Measurements from ENCODE around the gene KREMEN1.

KREMEN1 gene

GRCh38 chr22:29049655-29050263 lies 23.1 kb upstream of the KREMEN1 start:
- no peak for DNase-seq

GRCh38 chr22:29050457-29050856 lies 22.4 kb upstream of the KREMEN1 start:
- DNase-seq = no peak

GRCh38 chr22:29053048-29053702 lies 19.7 kb upstream of the KREMEN1 start:
- DNase-seq = no peak

- no peak for DNase-seq
Observed at GRCh38 chr22:29054251-29054767, 18.5 kb upstream of the KREMEN1 start.

DNA sequence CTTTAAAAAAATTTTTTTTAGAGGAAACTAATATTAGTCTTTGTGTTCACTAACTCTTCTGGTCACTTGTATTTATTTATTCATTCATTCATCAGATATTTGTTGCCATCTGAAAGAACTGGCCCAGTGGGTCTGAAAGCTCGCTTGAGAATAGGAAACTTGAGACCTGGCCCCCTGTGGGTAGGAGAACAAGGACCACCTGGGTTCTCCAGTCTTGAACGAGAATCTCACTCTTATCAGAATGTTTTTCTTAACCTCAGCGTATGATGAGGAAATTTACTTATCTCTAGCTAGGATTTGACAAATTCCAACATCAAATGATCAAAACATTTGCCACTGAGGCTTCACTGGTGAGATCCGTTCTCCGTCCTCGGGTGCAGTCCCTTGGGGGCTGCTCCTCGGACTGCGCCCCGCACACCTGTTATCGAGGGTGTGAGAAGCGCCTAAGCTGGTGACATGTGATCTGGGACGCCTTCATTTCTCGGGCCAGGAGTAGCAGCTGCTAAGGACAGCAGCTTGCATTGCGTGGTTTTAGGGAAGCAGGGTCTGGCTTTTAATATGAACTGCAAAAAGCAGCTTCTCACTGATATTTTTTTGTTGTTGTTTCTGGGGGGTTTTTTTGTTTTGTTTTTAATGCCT lies 17.5 kb upstream of the KREMEN1 start:
- no peak for DNase-seq

- no peak for DNase-seq
Observed at GRCh38 chr22:29056472-29056871, 16.4 kb upstream of the KREMEN1 start.

DNA sequence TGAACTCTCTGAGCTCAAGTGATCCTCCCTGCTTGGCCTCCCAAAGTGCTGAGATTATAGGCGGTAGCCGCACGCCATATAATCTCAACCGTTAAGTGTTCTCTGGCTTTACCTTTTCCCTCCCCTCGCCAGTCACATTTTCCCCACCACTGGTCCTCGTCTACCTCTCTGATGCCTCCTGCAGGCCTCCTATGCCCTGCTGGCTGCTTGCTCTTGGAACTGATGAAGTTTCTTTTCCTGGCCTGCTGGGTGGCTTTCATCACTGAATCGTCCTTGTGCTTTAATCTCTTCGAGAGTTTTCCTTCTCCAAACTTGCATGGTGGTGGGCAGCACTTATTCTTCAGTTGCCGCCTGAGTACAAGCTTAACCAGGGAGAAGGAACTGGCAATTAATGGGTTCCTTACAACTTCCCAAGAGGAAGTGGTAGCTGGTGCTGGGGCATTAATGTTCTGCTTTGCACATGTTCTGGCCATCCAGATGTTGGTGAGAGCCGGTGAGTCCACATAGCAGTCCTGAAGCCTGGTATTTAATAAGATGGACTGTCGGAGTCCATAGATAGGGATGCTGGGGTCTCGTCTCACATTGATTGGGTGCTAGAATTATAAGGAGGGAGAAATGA lies 12.5 kb upstream of the KREMEN1 start:
- no peak for DNase-seq

GRCh38 chr22:29060931-29061330 lies 11.9 kb upstream of the KREMEN1 start:
- no peak for DNase-seq

- DNase-seq = no peak
Observed at GRCh38 chr22:29061773-29062172, 11.1 kb upstream of the KREMEN1 start, which contains the start of gene C22orf31. C22orf31 (minus strand) TSS chr22:29061831; CDS start chr22:29061792, 39 bp downstream.

DNA sequence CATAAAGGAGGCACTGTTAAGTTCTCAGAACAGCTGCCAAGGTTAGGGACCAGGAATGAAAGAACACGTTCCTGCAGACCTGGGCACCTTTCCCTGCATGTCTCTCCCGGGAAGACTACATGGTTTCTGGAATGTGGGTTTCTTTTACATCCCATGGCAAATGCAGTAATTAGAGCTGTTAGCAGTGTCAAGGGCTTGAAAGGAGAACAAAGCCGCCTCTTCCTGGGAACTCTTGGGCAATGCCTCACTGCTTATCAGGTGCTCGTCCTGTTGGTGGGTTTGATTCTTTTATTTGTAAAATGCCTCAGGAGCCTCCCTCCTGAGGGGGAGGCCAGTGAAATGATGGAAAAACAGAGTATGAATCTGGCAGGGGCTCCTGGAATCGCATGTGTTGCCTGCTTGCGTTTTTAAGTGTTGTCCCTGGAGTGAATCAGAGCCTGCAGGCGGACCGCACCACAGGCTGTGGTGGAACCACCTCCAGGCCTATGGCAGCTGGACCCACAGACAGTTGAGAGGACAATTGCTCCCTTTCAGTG lies 10.5 kb upstream of the KREMEN1 start:
- no peak for DNase-seq

DNA sequence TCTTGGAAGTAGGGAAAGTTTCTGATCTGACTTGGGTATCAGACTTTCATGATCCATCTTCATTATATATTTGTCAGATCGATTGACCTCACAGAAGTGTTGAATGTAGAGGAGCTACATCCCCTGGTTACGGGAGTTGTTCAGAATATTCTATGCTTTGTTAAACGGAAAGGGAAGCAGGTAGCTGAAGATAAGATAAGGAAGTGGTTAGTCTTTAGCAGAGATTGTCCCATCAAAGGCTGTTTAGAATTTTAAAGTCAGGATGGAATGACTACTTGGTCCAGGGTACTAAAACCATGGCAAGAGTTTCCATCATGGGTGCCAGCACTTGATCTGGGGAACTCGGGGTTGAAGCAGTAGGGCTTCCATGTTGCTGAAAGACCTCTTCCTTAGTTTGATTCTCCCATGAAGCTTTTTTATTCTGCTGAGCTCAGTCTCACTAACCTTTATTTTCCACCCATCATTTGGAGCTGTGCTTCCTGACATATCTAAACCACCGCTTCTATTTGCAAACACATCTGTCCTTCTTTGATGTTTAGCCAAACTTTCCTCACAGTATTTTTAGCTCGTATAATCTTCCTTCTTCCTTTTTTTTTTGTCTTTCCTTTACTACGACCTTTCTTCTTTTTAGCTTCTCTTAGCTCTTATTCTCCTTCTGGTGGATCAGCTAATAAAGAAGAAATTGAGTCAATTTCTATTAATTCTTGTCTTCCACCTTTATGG lies 7.2 kb upstream of the KREMEN1 start:
- DNase-seq = no peak

DNA sequence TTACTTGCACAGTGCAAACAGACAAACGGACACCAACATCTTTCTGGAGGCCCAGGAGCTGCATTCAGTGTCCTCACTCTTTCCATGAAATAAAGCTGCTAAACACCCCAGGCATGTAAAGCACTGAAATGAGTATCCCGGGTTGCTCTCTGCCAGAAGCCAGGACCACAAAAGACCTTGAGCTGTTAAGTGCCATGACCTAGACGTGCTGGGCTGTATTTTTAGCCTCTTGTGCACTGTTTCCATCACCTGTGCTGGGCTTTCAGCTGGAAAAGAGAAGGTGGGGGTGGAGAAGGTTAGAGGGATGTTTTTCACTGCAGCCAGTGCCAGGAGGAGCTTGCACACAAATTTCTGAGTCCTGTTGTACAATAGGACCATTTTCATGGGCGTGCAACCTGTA lies 3.4 kb upstream of the KREMEN1 start:
- DNase-seq = no peak

- no peak for DNase-seq
Observed at GRCh38 chr22:29070490-29070889, 2.3 kb upstream of the KREMEN1 start.

GRCh38 chr22:29071261-29072045 lies 1.4 kb upstream of the KREMEN1 start:
- no peak for DNase-seq

DNA sequence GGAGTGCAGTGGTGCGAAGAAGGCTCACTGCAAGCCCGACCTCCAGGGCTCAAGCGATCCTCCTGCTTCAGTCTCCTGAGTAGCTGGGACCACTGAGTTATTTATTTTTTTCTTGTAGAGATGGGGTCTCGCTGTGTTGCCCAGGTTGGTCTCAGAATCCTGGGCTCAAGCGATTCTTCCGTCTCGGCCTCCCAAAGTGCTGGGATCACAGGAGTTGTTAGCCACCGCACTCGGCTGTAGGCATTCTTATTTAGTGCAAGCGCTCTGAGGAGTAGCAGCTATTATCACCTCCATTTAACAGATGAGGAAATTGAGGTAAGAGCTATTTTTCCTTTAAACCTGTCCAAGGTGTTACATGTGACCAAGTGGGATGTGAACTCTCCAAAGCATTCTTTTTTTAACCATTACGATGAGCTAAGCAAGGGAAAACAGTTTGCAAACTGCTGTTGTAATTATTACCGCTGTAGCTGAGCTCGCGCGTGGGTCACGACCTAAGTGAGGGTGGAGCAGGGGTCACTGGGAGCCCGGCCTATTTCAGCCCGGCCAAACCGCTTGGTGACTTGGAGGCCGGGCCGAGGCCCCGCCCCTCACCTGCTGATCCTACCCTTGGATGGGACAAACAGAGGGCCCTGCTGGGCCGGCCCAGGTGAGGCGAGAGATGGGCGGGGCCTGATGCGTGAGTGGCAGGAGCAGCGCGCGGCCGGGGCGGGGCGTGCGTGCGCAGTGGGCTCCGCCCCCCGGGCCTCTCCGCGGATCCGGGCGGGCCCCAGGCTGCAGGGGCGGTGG lies 449 bp upstream of the KREMEN1 start:
- peak; percentile 71 for DNase-seq

DNA sequence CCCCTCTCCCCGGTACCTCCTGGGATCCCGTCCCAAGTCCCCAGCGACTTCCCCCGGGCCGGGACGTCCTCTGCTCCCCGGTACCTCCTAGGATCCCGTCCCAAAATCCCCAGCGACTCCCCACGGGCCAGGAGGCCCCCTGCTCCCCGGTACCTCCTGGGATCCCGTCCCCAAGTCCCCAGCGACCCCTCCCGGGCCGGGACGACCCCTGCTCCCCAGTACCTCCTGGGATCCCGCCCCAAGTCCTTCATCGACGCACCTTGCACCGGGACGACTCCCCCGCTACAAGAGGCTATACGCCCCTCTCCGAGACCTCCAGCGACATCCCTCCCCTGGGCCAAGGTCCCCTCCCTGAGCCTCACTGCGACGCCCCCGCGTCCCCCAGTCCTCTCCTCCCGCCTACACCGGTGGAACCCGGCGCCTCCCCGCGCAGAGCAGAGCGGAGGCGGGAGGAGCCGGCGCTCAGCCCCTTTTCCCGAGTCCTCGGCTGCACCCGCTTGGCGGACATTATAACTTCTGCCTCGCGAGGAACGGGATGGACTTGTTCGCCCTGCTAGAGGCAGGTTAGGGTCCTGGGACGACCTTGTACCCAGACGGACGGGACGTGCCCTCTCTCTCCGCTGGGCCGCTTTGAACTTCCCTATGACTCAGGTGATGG lies 912 bp downstream of the KREMEN1 start:
- DNase-seq = no peak

GRCh38 chr22:29074276-29074772 lies 1.5 kb downstream of the KREMEN1 start:
- no peak for DNase-seq

GRCh38 chr22:29078036-29078868 lies 5.4 kb downstream of the KREMEN1 start:
- DNase-seq = no peak

DNA sequence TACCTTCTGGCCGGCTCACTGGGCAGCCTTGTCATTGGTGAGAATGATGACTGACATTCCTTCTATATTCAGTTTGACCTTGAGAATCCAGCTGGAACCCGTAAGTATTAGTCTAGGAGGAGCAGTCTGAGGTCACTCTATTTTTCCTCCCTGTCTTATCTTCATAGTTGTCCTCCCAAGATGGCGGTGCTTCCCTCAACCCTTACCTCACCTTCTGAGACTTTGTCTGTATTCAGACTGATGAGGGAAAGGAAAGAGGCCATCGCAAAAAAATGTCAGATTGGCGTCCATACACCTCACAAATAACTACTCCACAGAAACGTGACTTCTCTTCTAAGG lies 6.0 kb downstream of the KREMEN1 start:
- DNase-seq = no peak

Data from fibroblast of skin of back (primary cell).